Liver (tissue), 9 donors: Measurements from ENCODE around the gene FYCO1. TPM values are rescaled to one million over a fixed set of nuclear protein-coding genes. Genes with fewer than 3 reads are reported as not detected.

Experiments used
- DNase-seq: peaks from one replicate; pipeline ENCODE4 v3.0.0-alpha.2; 2017; ENCODE audit warnings: low spot score
- H3K27ac ChIP-seq, 2 donors: one replicate each; pipeline ENCODE4 v1.7.0; 2013; ENCODE audit warnings: inconsistent platforms in 2 of 2, low read length in 2 of 2, control low read depth in 1 of 2, low read depth in 1 of 2, mild to moderate bottlenecking in 1 of 2
- H3K27me3 ChIP-seq, 4 donors: one replicate each; pipeline versions ENCODE4 v1.6.1 to v1.7.0; 2013; ENCODE audit warnings: low read length in 3 of 4, inconsistent platforms in 1 of 4, mild to moderate bottlenecking in 1 of 4, moderate library complexity in 1 of 4; ENCODE audit not compliant: control insufficient read depth in 4 of 4, insufficient read depth in 4 of 4
- H3K36me3 ChIP-seq, 4 donors: one replicate each; pipeline versions ENCODE4 v1.6.1 to v1.7.0; 2013; ENCODE audit warnings: low read length in 3 of 4, mild to moderate bottlenecking in 3 of 4, low read depth in 1 of 4, moderate library complexity in 1 of 4; ENCODE audit not compliant: control insufficient read depth in 4 of 4, insufficient read depth in 3 of 4
- H3K4me1 ChIP-seq, 4 donors: one replicate each; pipeline versions ENCODE4 v1.6.1 to v1.7.0; 2013; ENCODE audit warnings: low read length in 3 of 4, mild to moderate bottlenecking in 3 of 4, moderate library complexity in 1 of 4; ENCODE audit not compliant: control insufficient read depth in 4 of 4, insufficient read depth in 4 of 4
- H3K4me3 ChIP-seq, 3 donors: one replicate each; pipeline versions ENCODE4 v1.6.1 to v1.7.0; 2013; ENCODE audit warnings: low read length in 3 of 3, control low read depth in 1 of 3, low read depth in 1 of 3, mild to moderate bottlenecking in 1 of 3
- H3K9ac ChIP-seq, 2 donors: one replicate each; pipeline ENCODE4 v1.7.0; 2013; ENCODE audit warnings: low read length in 2 of 2, mild to moderate bottlenecking in 2 of 2, moderate library complexity in 2 of 2, control low read depth in 1 of 2, low read depth in 1 of 2
- H3K9me3 ChIP-seq, 4 donors: one replicate each; pipeline versions ENCODE4 v1.6.1 to v1.7.0; 2013; ENCODE audit warnings: low read length in 3 of 4; ENCODE audit not compliant: control insufficient read depth in 4 of 4
- EGR1 ChIP-seq, 2 donors: IDR thresholded peaks; 2 replicates each; pipeline ENCODE4 v1.6.1; 2016 to 2018; ENCODE audit warnings: antibody characterized with exemption in 2 of 2, low read depth in 2 of 2
- FOXA1 ChIP-seq: IDR thresholded peaks from 2 replicates; pipeline ENCODE4 v1.6.1; 2016; ENCODE audit warnings: antibody characterized with exemption
- GABPA ChIP-seq, 2 donors: IDR thresholded peaks in 1 of 2; conservative IDR thresholded peaks in 1 of 2; 2 replicates each; pipeline ENCODE4 v1.6.1; 2016; ENCODE audit warnings: antibody characterized with exemption in 2 of 2, mild to moderate bottlenecking in 1 of 2, moderate library complexity in 1 of 2
- HNF4A ChIP-seq, 2 donors: conservative IDR thresholded peaks; 2 replicates each; pipeline ENCODE4 v1.6.1; 2016; ENCODE audit warnings: antibody characterized with exemption in 2 of 2, mild to moderate bottlenecking in 2 of 2
- HNF4G ChIP-seq: IDR thresholded peaks from 2 replicates; pipeline ENCODE4 v1.6.1; 2016; ENCODE audit warnings: antibody characterized with exemption
- JUND ChIP-seq, 2 donors: IDR thresholded peaks; 2 replicates each; pipeline ENCODE4 v1.6.1; 2016; ENCODE audit warnings: antibody characterized with exemption in 2 of 2
- NR2F2 ChIP-seq: IDR thresholded peaks from 2 replicates; pipeline ENCODE4 v1.6.1; 2016; ENCODE audit warnings: antibody characterized with exemption
- RAD21 ChIP-seq, 2 donors: IDR thresholded peaks; 2 replicates each; pipeline ENCODE4 v1.6.1; 2016; ENCODE audit warnings: antibody characterized with exemption in 2 of 2, mild to moderate bottlenecking in 2 of 2
- RXRA ChIP-seq, 2 donors: IDR thresholded peaks; 2 replicates each; pipeline ENCODE4 v1.6.1; 2017 to 2018; ENCODE audit warnings: antibody characterized with exemption in 2 of 2, mild to moderate bottlenecking in 1 of 2
- SP1 ChIP-seq: IDR thresholded peaks from 2 replicates; pipeline ENCODE4 v1.6.1; 2018; ENCODE audit warnings: antibody characterized with exemption, mild to moderate bottlenecking
- TAF1 ChIP-seq: conservative IDR thresholded peaks from 2 replicates; pipeline ENCODE4 v1.6.1; 2016; ENCODE audit warnings: antibody characterized with exemption, mild to moderate bottlenecking
- WGBS: extraction: QIAGEN DNeasy Blood & Tissue Kit; methylation state at CpG from one replicate; pipeline ENCODE4 v1.1.7; 2013; 5-methylcytosine and 5-hydroxymethylcytosine counted together
- polyA plus RNA-seq, 2 donors: library from polyadenylated mRNA; stranded (reverse) in 1 of 2; unstranded in 1 of 2; fragments of 200-250 nt in 1 of 2; fragments of >200 nt in 1 of 2; fragmentation: Nextera tagmentation in 1 of 2; extraction: Ambion mirVana in 1 of 2; gene quantifications; one replicate each; pipeline versions ENCODE4 v1.2.1 to v1.2.3, GENCODE V29; 2013 to 2015
- total RNA-seq, 2 donors: library from RNA; depleted of rRNA; stranded (reverse); fragments of >200 nt; gene quantifications; one replicate each; pipeline ENCODE4 v1.2.3, GENCODE V29; 2014
- TF ChIP-seq, protein P1 (sequence below): IDR thresholded peaks from 2 replicates; pipeline ENCODE4 v1.6.1; 2016; ENCODE audit warnings: antibody characterized with exemption
- TF ChIP-seq, protein P2 (sequence below): IDR thresholded peaks from 2 replicates; pipeline ENCODE4 v1.6.1; 2016; ENCODE audit warnings: antibody characterized with exemption
- TF ChIP-seq, protein P3 (sequence below): fragments of 150-350 bp; IDR thresholded peaks from 2 replicates; pipeline ENCODE4 v1.5.1; 2017; ENCODE audit warnings: improper control_type of control experiment, low read depth, low read length; ENCODE audit not compliant: missing input control
- TF ChIP-seq, protein P4 (sequence below): IDR thresholded peaks from 2 replicates; pipeline ENCODE4 v1.6.1; 2016; ENCODE audit warnings: antibody characterized with exemption, mild to moderate bottlenecking
- TF ChIP-seq, protein P5 (sequence below): IDR thresholded peaks from 2 replicates; pipeline ENCODE4 v1.6.1; 2016; ENCODE audit warnings: antibody characterized with exemption
- donor health status: healthy.
- donor health status: healthy.
- donor health status: healthy.
- donor health status: healthy.
- donor health status: healthy.

The FYCO1 gene
- total and polyA plus RNA-seq, 4 donors: 3.0 to 17.1 (median 10.2) TPM

DNA sequence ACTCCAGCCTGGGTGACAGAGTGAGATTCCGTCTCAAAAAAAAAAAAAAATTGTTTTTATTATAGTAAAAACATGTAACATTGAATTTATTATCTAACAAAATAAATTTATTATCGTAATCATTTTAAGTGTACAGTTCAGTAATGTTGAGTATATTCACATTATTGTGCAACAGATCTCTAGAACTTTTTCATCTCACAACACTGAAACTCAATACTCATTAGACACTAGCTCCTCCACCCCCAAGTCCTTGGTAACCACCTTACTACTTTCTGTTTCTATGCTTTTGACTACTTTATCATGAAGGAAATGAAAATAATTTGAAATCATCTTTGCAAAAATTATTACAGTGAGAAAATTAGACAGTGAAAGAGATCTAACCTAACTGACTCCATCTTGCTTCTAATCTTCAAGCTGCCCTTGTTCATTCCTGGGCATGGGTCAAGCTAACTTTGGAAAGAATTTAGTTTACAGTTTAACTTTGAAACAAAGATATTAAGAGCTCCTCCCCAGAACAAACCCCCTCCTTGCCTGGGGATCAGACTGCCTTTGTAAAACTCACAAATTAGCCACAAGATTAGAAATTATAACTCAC lies 15.0 kb upstream of the FYCO1 start (continued):
- TF ChIP-seq, protein P1, sequence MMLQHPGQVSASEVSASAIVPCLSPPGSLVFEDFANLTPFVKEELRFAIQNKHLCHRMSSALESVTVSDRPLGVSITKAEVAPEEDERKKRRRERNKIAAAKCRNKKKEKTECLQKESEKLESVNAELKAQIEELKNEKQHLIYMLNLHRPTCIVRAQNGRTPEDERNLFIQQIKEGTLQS: no peak
- no peak for TF ChIP-seq SP1
- TF ChIP-seq, protein P2, sequence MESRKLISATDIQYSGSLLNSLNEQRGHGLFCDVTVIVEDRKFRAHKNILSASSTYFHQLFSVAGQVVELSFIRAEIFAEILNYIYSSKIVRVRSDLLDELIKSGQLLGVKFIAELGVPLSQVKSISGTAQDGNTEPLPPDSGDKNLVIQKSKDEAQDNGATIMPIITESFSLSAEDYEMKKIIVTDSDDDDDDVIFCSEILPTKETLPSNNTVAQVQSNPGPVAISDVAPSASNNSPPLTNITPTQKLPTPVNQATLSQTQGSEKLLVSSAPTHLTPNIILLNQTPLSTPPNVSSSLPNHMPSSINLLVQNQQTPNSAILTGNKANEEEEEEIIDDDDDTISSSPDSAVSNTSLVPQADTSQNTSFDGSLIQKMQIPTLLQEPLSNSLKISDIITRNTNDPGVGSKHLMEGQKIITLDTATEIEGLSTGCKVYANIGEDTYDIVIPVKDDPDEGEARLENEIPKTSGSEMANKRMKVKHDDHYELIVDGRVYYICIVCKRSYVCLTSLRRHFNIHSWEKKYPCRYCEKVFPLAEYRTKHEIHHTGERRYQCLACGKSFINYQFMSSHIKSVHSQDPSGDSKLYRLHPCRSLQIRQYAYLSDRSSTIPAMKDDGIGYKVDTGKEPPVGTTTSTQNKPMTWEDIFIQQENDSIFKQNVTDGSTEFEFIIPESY: no peak

DNA sequence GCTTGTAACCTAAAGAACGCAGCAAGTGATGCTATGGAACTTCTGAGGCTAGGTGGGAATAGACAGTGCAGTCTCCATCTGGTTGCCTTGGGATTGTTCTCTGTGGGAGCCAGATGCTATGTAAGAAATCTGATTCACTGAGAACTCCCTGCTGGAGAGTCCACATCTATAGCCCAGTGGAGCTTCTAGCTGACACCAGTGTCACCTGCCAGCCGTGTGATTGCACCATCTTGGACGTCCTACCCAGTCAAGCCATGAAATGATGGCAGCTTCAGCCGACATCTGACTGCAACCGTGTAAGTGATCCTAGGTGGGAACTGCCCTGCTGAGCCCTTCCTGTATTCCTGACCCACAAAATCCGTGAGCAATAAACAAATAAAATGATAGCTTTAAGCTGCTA lies 12.4 kb upstream of the FYCO1 start:
- Histone ChIP-seq H3K27ac (no peak overlapping the region), H3K36me3 (no peaks in the 10 kb centered on the region), H3K9ac (no peak overlapping the region), H3K4me3 (no peak overlapping the region), H3K27me3 (no peaks in the 10 kb centered on the region), H3K9me3 (no peaks in the 10 kb centered on the region), H3K4me1 (no peaks in the 10 kb centered on the region)
- WGBS: 84% methylated on average over 6 of the region's 6 CpGs
- no peak for DNase-seq
- TF ChIP-seq RAD21 (IDR thresholded peaks at IDR 0.05) (no peak), GABPA (IDR thresholded peaks at IDR 0.05 in 1 of 2, conservative IDR thresholded peaks at IDR 0.05 in 1 of 2) (no peak), RXRA (IDR thresholded peaks at IDR 0.05) (no peak)

DNA sequence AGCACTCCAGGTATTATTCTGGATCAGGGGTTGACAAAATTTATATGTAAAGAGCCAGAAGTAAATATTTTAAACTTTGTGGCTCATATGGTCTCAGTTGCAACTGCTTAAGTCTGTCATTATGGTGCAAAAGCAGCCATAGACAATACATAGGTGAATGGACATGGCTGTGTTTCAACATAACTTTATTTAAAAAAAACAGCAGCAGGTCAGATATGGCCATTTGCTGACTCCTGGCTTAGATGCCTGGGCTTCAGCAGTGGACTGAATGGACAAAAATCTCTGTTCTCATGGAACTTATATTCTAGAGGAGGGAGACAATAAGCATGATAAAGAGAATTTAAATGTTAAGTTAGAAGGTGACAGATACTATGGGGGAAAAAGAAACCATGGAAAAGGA lies 11.7 kb upstream of the FYCO1 start:
- H3K36me3 ChIP-seq: no peaks in the 10 kb centered on the region
- H3K4me1 ChIP-seq: no peaks in the 10 kb centered on the region
- no peak for DNase-seq
- no peak overlapping the region for H3K27ac ChIP-seq
- H3K4me3 ChIP-seq: no peak overlapping the region
- H3K9me3 ChIP-seq: no peaks in the 10 kb centered on the region
- TF ChIP-seq, protein P3, sequence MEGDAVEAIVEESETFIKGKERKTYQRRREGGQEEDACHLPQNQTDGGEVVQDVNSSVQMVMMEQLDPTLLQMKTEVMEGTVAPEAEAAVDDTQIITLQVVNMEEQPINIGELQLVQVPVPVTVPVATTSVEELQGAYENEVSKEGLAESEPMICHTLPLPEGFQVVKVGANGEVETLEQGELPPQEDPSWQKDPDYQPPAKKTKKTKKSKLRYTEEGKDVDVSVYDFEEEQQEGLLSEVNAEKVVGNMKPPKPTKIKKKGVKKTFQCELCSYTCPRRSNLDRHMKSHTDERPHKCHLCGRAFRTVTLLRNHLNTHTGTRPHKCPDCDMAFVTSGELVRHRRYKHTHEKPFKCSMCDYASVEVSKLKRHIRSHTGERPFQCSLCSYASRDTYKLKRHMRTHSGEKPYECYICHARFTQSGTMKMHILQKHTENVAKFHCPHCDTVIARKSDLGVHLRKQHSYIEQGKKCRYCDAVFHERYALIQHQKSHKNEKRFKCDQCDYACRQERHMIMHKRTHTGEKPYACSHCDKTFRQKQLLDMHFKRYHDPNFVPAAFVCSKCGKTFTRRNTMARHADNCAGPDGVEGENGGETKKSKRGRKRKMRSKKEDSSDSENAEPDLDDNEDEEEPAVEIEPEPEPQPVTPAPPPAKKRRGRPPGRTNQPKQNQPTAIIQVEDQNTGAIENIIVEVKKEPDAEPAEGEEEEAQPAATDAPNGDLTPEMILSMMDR: no peak
- TF ChIP-seq RXRA (IDR thresholded peaks at IDR 0.05) (no peak), SP1 (no peak), EGR1 (IDR thresholded peaks at IDR 0.05; ENCODE audit: low read depth in 2 of 2) (no peak), NR2F2 (no peak), RAD21 (IDR thresholded peaks at IDR 0.05) (no peak), HNF4G (no peak), HNF4A (conservative IDR thresholded peaks at IDR 0.05) (no peak), JUND (IDR thresholded peaks at IDR 0.05) (no peak), GABPA (IDR thresholded peaks at IDR 0.05 in 1 of 2, conservative IDR thresholded peaks at IDR 0.05 in 1 of 2) (no peak), FOXA1 (no peak), TAF1 (no peak)
- TF ChIP-seq, protein P4, sequence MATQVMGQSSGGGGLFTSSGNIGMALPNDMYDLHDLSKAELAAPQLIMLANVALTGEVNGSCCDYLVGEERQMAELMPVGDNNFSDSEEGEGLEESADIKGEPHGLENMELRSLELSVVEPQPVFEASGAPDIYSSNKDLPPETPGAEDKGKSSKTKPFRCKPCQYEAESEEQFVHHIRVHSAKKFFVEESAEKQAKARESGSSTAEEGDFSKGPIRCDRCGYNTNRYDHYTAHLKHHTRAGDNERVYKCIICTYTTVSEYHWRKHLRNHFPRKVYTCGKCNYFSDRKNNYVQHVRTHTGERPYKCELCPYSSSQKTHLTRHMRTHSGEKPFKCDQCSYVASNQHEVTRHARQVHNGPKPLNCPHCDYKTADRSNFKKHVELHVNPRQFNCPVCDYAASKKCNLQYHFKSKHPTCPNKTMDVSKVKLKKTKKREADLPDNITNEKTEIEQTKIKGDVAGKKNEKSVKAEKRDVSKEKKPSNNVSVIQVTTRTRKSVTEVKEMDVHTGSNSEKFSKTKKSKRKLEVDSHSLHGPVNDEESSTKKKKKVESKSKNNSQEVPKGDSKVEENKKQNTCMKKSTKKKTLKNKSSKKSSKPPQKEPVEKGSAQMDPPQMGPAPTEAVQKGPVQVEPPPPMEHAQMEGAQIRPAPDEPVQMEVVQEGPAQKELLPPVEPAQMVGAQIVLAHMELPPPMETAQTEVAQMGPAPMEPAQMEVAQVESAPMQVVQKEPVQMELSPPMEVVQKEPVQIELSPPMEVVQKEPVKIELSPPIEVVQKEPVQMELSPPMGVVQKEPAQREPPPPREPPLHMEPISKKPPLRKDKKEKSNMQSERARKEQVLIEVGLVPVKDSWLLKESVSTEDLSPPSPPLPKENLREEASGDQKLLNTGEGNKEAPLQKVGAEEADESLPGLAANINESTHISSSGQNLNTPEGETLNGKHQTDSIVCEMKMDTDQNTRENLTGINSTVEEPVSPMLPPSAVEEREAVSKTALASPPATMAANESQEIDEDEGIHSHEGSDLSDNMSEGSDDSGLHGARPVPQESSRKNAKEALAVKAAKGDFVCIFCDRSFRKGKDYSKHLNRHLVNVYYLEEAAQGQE: no peak
- TF ChIP-seq, protein P1: no peak
- TF ChIP-seq, protein P5, sequence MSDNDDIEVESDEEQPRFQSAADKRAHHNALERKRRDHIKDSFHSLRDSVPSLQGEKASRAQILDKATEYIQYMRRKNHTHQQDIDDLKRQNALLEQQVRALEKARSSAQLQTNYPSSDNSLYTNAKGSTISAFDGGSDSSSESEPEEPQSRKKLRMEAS: no peak
- H3K27me3 ChIP-seq: no peaks in the 10 kb centered on the region
- no peak overlapping the region for H3K9ac ChIP-seq
